Measurements from ENCODE around the gene POLR2F.

- TF ChIP-seq POLR2A (IDR thresholded peaks at IDR 0.05), result no peak
- TF ChIP-seq CTCF (IDR thresholded peaks at IDR 0.05), result no peak
These were observed 47.0 kb upstream of the POLR2F start for GRCh38 chr22:37906364-37907008.
